GM18868 (cell line): ENCODE data around the gene GNAZ.
"Not testable (repeated sequence)": the region's sequence is repeated elsewhere in the genome, so short reads cannot be mapped to it uniquely, and the experiment has no call there.

Experiments
- ATAC-seq: cut with Tn5 transposase; IDR thresholded peaks from one replicate; pipeline ENCODE4 v1.9.1; 2021; ENCODE audit warnings: mild to moderate bottlenecking, moderate library complexity; ENCODE audit not compliant: unreplicated experiment

GNAZ gene

DNA sequence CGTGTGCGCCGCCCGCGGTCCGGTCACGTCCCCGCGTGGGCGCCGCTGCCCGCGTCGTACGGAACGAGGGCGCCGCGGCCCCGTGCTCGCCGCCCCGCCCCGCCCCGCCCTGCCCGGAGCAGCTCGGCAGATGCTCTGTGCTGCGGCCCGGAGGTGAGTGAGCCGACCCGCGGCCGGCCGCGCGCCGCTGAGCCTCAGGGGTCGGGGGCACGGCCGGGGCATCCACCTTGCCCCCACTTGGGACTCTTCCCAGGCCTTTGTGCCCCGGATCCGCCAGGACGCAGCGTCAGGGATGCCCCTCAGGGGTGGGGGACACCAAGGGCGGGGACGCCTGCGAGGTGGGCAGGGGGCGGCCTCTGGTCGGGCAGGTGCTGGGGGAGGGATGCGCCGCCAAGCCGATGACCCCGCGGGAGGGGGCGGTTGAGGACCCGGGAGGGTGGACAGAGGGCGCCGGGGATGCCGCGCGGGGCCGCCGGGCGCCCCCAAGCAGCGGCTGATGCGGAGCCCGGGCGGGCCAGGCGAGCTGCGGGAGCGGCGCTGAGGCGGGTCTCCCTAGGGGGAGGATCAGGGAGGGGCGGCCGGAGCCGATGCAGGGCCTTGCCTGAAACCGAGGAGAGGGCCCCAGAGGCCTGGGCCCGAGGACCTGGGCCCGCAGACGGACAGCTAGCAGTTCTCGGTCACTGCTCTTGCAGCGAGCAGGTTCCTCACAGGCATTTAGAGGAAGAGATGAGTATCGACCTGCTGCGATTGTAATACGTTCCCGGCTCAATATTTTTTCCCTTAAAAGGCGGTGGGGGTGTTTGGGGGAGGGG is at the start of gene GNAZ:
TSS of gene GNAZ (plus strand) at position 102 of the 812 bp plus-strand sequence. CDS start 25,177 bp downstream, outside the sequence.
- peak; percentile 30 for ATAC-seq

DNA sequence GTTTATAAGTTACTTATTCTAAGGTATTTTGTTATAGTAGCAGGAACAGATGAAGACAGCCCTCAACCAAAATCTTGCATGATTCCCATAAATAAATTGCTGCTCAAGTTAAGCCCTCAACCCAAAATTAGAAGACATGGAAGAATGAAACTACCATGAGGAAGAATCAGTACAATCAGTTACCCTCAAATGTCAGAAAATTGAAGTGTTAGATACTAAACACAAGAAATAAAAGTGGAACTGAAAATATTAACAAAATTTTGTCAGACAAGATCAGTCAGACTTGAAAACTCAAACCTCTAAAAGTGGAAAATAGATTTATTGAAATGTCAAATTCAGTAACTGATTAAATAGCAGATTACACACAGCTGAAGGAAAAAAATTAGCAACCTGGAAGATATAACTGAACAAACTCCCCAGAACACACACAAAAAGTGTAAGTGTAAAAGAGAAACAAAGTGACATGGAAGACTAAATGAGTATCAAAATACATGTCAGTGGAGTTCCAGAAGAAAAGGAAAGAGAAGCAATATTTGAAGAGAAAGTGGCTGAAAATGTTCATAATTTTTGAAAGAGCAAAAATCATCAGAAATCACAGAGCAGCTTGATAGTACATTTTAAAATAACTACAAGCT is 49.5 kb upstream of the GNAZ start:
- no peak for ATAC-seq

DNA sequence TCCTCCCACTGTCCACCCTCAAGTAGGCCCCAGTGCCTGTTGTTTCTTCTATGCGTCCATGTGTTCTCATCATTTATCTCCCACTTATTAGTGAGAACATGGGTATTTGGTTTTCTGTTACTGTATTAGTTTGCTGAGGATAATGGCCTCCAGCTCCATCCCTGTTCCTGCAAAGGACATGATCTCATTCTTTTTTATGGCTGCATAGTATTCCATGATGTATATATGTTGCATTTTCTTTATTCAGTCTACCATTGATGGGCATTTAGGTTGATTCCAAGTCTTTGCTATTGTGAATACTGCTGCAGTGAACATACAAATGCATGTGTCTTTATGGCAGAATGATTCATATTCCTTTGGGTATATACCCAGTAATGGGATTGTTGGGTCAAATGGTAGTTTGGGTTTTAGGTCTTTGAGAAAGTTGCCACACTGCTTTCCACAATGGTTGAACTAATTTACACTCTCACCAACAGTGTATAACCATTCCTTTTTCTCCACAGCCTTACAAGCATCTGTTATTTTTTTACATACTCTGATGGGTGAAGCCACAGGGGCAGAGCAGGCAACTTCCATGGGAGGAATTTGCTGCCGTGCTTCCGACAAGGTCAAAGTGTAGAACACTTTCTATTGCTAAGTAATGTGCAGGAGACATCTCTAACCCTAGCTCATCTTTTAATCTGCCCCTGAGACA is 48.5 kb upstream of the GNAZ start:
- ATAC-seq: not testable (repeated sequence)

GRCh38 chr22:23023294-23023693 is 47.0 kb upstream of the GNAZ start:
- no peak for ATAC-seq

GRCh38 chr22:23026777-23027176 is 43.5 kb upstream of the GNAZ start:
- no peak for ATAC-seq

- not testable (repeated sequence) for ATAC-seq
Measured at GRCh38 chr22:23027849-23028248, 42.5 kb upstream of the GNAZ start.

GRCh38 chr22:23029521-23030228 is 40.6 kb upstream of the GNAZ start:
- ATAC-seq: no peak

GRCh38 chr22:23031381-23031780 is 38.9 kb upstream of the GNAZ start:
- no peak for ATAC-seq

GRCh38 chr22:23031786-23032185 is 38.5 kb upstream of the GNAZ start:
- no peak for ATAC-seq

GRCh38 chr22:23032658-23033057 is 37.7 kb upstream of the GNAZ start:
- no peak for ATAC-seq

GRCh38 chr22:23033116-23033905 is 37.0 kb upstream of the GNAZ start:
- ATAC-seq: no peak

DNA sequence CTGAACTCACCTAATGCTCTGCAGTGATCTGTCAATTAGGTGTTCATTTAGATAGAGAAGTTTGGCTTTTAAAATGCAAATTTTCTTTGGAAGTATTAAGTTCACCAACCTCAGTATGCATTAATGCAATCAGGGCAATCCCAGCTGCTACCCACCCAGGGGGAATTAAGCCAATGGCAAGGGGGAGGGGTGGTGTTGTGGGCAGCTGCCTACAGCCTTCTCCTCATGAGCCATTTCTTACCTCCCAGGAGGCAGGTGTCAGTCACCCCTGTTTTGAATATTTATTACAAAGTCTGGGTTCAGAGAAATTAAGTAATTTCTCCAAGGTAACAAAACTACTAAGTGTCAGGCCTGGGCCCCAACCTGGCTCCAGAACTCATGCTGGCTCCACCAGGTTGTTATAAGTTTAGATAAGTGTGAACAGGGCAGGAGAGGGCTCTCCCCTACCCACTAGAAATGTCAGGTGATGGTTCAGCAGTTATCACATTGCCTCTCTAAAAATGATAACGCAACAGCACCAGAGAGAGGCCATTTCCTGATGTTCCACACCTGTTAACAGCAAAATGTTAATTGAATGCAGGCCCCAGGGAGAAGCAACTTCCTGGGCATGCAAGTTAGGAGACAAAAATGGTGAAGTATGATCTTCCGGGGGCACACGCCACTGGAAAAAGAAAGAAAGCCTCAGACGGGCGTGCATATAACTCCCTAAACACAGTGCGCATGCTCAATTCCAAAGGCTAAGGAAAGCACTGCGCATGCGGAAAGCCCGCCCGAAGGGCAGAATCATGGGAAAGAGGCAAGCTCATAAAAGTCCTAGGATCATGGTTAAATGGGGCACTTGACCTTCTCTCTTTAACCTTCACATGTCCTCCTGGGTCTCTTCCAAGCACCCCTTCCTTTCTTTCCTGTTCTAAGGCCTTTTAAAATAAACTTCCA is 35.4 kb upstream of the GNAZ start:
- ATAC-seq: no peak

DNA sequence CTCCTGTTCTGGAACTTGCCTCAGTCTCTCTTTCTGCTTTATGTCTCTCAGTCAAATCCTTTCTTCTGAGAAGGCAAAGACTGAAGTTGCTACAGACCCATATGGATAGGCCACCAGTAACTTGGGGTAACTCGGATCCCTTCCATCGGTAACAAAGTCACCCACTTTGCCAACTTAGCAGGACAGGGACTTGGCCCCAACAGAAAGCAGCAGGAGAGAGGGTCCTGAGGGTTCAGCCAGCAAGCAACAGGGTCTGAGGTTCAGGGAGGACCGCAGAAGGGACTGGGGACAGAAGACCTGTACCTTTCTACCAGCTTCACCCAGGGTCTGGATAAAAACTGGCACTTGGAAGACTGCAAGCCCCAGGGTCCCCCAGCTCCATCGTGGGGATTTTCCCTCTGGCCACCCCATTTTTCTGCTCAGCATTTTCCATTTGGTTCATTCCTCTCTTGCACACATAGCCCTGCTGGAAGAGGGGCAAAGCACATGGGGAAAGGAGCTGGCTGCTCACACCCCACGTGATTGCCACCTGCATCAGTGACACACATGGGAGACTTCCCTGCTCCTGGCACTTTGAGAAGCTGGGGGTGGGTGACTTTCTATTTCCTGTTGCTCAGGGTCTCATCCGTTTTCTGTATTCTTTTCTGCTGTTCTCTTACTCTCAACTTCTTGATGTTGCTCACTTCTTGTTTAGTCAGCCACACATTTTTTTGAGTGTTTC is 34.6 kb upstream of the GNAZ start:
- no peak for ATAC-seq

- no peak for ATAC-seq
Measured at GRCh38 chr22:23036684-23037428, 33.5 kb upstream of the GNAZ start.

DNA sequence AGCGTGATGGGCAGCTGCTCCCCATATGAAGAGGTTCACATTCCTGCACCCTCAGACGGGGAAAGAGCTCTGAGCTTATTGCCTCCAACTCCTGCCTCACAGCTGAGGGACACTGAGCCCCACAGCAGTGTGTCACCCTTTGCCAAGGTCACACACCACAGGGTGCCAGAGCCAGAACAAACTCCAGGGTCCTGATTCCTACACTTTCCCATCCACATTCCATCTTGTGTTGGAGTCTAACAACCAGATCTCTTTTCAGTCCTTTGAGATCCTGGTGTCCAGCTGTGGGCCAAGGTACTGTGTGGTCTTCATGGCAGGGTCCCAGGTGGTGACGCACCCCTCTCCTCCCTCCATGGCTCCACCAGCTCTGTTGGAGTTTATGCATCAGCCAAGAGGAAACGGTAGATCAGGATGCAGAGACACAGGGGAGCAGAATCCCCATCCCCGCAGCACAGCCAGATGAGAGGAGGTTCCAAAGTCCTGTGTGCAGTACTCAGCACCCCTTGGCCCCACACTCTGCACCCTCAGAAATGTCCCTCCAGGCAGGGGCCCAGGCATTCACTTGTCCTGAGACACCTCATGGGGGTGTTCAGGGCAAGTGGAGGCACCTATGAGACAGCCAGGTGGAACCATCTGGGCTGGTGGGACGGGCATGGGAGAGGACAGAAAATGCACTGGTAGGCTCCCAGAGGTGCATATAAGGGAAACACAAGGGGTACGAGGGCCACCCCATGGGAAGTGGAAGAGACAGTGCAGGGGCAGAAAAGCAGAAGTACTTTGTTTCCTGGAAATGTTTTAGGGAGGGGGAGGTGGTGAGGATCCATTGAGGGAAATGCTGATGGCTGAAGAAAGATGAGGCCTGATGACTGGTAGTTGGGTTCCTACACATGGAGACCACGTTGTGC is 32.6 kb upstream of the GNAZ start:
- no peak for ATAC-seq

DNA sequence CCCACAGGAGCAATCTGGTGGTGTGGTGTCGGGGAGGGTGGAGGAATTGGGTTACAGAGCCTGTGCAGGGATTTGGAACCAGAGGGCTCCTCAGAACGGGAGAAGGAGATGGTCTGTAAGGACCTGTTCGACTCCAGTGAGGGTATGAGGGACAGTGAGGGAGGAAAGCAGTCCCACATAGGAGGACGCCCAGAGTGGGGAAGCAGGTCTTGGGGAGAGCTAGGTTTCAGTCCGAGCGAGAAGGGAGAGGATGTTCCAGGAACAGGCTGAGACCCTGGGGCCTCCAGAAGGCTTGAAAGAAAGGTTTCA is 32.0 kb upstream of the GNAZ start:
- no peak for ATAC-seq

GRCh38 chr22:23038902-23039301 is 31.4 kb upstream of the GNAZ start:
- no peak for ATAC-seq
